ENCODE measurements around the gene GEMIN2.
"Not testable (repeated sequence)": the region's sequence is repeated elsewhere in the genome, so short reads cannot be mapped to it uniquely, and the experiment has no call there.

GEMIN2 gene

GRCh38 chr14:39167797-39168320, 53.7 kb downstream of the GEMIN2 start:
- H3K9ac ChIP-seq (ENCODE audit: low read length); H3K9me3 ChIP-seq (ENCODE audit: control insufficient read depth, insufficient read depth, low read depth, low read length); H3K27me3 ChIP-seq (ENCODE audit: control insufficient read depth, insufficient read depth, low read length); H3K27ac ChIP-seq (ENCODE audit: low read depth, low read length); H3K4me1 ChIP-seq (ENCODE audit: control insufficient read depth, insufficient read depth, low read length); H3K36me3 ChIP-seq (ENCODE audit: control insufficient read depth, insufficient read depth, low read length); H3K4me3 ChIP-seq (ENCODE audit: low read depth, low read length): not testable (repeated sequence)

DNA sequence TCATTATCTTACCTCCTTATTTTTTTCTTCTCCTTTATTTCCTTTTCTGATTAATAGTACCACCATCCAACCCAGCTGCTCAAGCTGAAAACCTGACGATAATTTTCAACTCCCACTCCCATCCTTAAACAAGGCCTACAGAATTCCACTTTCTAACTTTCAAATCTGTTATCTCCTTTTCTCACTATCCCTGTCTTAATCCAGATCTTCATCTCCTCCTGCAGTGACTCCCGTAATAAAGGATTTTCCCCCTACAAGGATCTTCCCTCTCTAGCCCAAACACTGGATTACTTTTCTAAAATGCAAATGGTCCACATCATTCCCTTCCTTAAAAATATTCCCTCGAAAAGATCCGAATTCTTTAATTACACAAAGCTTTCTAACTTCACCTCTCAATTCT, 54.5 kb downstream of the GEMIN2 start:
- peak overlapping the region; percentile 84 for H3K4me3 ChIP-seq (ENCODE audit: low read depth, low read length)

GRCh38 chr14:39169541-39169900, 55.4 kb downstream of the GEMIN2 start:
- Histone ChIP-seq H3K36me3 (ENCODE audit: control insufficient read depth, insufficient read depth, low read length) (no peaks in the 10 kb centered on the region), H3K9me3 (ENCODE audit: control insufficient read depth, insufficient read depth, low read depth, low read length) (no peaks in the 10 kb centered on the region), H3K27me3 (ENCODE audit: control insufficient read depth, insufficient read depth, low read length) (no peaks in the 10 kb centered on the region), H3K4me3 (ENCODE audit: low read depth, low read length) (peak overlapping the region; percentile 84), H3K4me1 (ENCODE audit: control insufficient read depth, insufficient read depth, low read length) (peaks cover 14% of the 10 kb centered on the region), H3K9ac (ENCODE audit: low read length) (peak overlapping the region; percentile 77), H3K27ac (ENCODE audit: low read depth, low read length) (no peak overlapping the region; the same call in 1 of the 2 replicates)

More for the DNA sequence above, 54.5 kb downstream of the GEMIN2 start:
- Histone ChIP-seq H3K27ac (ENCODE audit: low read depth, low read length) (no peak overlapping the region), H3K9me3 (ENCODE audit: control insufficient read depth, insufficient read depth, low read depth, low read length) (no peaks in the 10 kb centered on the region), H3K36me3 (ENCODE audit: control insufficient read depth, insufficient read depth, low read length) (no peaks in the 10 kb centered on the region), H3K27me3 (ENCODE audit: control insufficient read depth, insufficient read depth, low read length) (no peaks in the 10 kb centered on the region), H3K9ac (ENCODE audit: low read length) (no peak overlapping the region), H3K4me1 (ENCODE audit: control insufficient read depth, insufficient read depth, low read length) (peaks cover 10% of the 10 kb centered on the region)

DNA sequence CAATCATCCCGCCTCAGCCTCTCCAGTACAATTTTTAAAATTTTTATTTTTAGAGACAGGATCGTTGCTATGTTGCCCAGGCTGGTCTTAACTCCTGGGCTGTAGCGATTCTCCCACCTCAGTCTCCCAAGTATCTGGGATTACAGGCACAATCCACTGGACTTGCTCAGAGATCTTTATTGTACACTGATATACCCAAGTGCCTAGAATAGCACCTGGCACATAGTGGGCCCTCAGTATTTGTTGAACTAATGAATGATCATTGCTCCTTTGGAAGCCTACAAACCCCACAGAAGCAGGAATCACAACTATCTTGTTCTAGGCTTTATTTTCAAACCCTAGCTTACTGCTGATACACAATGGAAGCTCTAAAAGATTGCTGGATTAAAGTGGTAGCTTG, 59.1 kb downstream of the GEMIN2 start:
- H3K9me3 ChIP-seq (ENCODE audit: control insufficient read depth, insufficient read depth, low read depth, low read length): no peaks in the 10 kb centered on the region
- H3K9ac ChIP-seq (ENCODE audit: low read length): no peak overlapping the region
- H3K4me3 ChIP-seq (ENCODE audit: low read depth, low read length): no peak overlapping the region
- H3K36me3 ChIP-seq (ENCODE audit: control insufficient read depth, insufficient read depth, low read length): peaks cover 29% of the 10 kb centered on the region
- H3K27me3 ChIP-seq (ENCODE audit: control insufficient read depth, insufficient read depth, low read length): no peaks in the 10 kb centered on the region
- no peak overlapping the region for H3K27ac ChIP-seq (ENCODE audit: low read depth, low read length)
- peaks cover 14% of the 10 kb centered on the region for H3K4me1 ChIP-seq (ENCODE audit: control insufficient read depth, insufficient read depth, low read length)

GRCh38 chr14:39174560-39175444, 60.7 kb downstream of the GEMIN2 start, which contains the start of gene PNN:
TSS of gene PNN (plus strand) at chr14:39175254. CDS start at chr14:39175280, 26 bp downstream.
- H3K4me3 ChIP-seq (ENCODE audit: low read depth, low read length): peak within 1 kb of the TSS; percentile 95
- H3K9me3 ChIP-seq (ENCODE audit: control insufficient read depth, insufficient read depth, low read depth, low read length): no peaks in the 10 kb centered on the region
- H3K4me1 ChIP-seq (ENCODE audit: control insufficient read depth, insufficient read depth, low read length): peaks cover 12% of the 10 kb centered on the region
- H3K9ac ChIP-seq (ENCODE audit: low read length): peak within 1 kb of the TSS; percentile 100
- H3K27me3 ChIP-seq (ENCODE audit: control insufficient read depth, insufficient read depth, low read length): no peaks in the 10 kb centered on the region
- peak within 1 kb of the TSS; percentile 97 for H3K27ac ChIP-seq (ENCODE audit: low read depth, low read length)
- H3K36me3 ChIP-seq (ENCODE audit: control insufficient read depth, insufficient read depth, low read length): peaks cover 45% of the 10 kb centered on the region

DNA sequence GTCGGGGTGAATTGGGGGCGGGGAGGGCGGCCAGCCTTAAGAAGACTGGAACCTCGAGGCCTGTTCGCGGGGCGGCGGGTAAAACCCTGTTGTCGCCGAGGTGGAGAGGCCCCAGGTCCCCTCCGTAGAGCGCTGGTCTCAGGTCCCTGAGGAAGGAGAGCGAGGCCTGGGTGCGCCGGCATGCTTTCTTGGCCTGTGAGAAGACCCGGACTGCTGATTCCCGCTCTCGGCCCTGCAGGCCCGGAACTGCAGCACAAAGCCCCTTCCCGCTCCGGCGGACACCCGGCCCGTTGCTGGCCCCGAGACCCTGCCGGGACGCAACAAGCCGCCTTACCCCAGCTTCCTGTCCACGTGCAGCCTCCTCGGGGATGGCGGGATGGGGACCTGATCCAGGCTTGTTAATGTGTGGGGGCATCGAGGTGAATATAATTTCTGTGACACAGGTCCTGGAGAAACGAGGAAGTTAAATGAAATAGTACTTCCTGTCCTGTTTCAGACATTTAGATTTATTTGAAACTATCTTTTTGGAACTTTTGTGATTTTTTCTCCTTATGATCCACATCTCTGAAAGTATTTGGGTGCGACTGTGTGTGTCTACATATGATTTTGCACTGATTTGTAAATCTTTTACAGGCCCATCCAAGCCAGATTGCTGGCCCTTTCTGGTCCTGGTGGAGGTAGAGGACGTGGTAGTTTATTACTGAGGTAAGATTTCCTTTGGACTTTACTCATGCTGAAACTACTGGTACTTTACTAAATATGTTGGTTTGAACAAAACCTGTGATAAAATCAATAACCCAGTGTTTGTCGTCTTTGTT, 61.5 kb downstream of the GEMIN2 start:
- H3K4me3 ChIP-seq (ENCODE audit: low read depth, low read length): peak overlapping the region; percentile 95
- H3K36me3 ChIP-seq (ENCODE audit: control insufficient read depth, insufficient read depth, low read length): peaks cover 53% of the 10 kb centered on the region
- no peaks in the 10 kb centered on the region for H3K9me3 ChIP-seq (ENCODE audit: control insufficient read depth, insufficient read depth, low read depth, low read length)
- no peaks in the 10 kb centered on the region for H3K27me3 ChIP-seq (ENCODE audit: control insufficient read depth, insufficient read depth, low read length)
- H3K9ac ChIP-seq (ENCODE audit: low read length): peak overlapping the region; percentile 100
- H3K4me1 ChIP-seq (ENCODE audit: control insufficient read depth, insufficient read depth, low read length): peaks cover 12% of the 10 kb centered on the region
- peak overlapping the region; percentile 97 for H3K27ac ChIP-seq (ENCODE audit: low read depth, low read length)

GRCh38 chr14:39176263-39177167, 62.4 kb downstream of the GEMIN2 start:
- Histone ChIP-seq H3K4me3 (ENCODE audit: low read depth, low read length) (peak overlapping the region; percentile 95), H3K36me3 (ENCODE audit: control insufficient read depth, insufficient read depth, low read length) (peaks cover 62% of the 10 kb centered on the region), H3K4me1 (ENCODE audit: control insufficient read depth, insufficient read depth, low read length) (peaks cover 4% of the 10 kb centered on the region), H3K9me3 (ENCODE audit: control insufficient read depth, insufficient read depth, low read depth, low read length) (no peaks in the 10 kb centered on the region), H3K27me3 (ENCODE audit: control insufficient read depth, insufficient read depth, low read length) (no peaks in the 10 kb centered on the region), H3K9ac (ENCODE audit: low read length) (peak overlapping the region; percentile 100), H3K27ac (ENCODE audit: low read depth, low read length) (peak overlapping the region; percentile 97)

DNA sequence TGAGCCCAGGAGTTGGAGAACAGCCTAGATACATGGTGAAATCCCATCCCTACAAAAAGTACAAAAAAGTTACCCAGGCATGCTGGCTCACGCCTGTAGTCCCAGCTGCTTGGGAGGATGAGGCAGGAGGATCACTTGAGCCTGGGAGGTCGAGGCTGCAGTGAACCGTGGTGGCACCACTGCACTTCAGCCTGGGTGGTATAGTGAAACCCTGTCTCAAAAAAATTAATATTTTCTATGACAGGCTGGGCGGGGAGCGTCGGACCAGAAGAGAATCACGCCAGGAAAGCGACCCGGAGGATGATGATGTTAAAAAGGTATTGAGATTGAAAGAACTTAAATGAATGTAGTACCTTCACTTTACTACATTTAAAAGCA, 63.0 kb downstream of the GEMIN2 start:
- Histone ChIP-seq H3K4me3 (ENCODE audit: low read depth, low read length) (no peak overlapping the region), H3K36me3 (ENCODE audit: control insufficient read depth, insufficient read depth, low read length) (peaks cover 68% of the 10 kb centered on the region), H3K27ac (ENCODE audit: low read depth, low read length) (no peak overlapping the region), H3K9ac (ENCODE audit: low read length) (no peak overlapping the region), H3K9me3 (ENCODE audit: control insufficient read depth, insufficient read depth, low read depth, low read length) (no peaks in the 10 kb centered on the region), H3K27me3 (ENCODE audit: control insufficient read depth, insufficient read depth, low read length) (no peaks in the 10 kb centered on the region), H3K4me1 (ENCODE audit: control insufficient read depth, insufficient read depth, low read length) (peaks cover 4% of the 10 kb centered on the region)

DNA sequence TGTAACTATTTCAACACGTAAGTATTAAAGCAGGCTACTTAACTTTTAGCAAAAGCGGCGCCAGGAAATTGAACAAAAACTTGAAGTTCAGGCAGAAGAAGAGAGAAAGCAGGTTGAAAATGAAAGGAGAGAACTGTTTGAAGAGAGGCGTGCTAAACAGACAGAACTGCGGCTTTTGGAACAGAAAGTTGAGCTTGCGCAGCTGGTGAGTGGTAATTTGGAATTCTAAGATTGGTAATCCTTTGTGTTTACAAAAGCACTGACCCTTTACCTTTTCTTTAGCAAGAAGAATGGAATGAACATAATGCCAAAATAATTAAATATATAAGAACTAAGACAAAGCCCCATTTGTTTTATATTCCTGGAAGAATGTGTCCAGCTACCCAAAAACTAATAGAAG, 64.9 kb downstream of the GEMIN2 start:
- Histone ChIP-seq H3K9me3 (ENCODE audit: control insufficient read depth, insufficient read depth, low read depth, low read length) (no peaks in the 10 kb centered on the region), H3K27ac (ENCODE audit: low read depth, low read length) (no peak overlapping the region), H3K36me3 (ENCODE audit: control insufficient read depth, insufficient read depth, low read length) (peaks cover 87% of the 10 kb centered on the region), H3K4me3 (ENCODE audit: low read depth, low read length) (no peak overlapping the region), H3K27me3 (ENCODE audit: control insufficient read depth, insufficient read depth, low read length) (no peaks in the 10 kb centered on the region), H3K9ac (ENCODE audit: low read length) (no peak overlapping the region), H3K4me1 (ENCODE audit: control insufficient read depth, insufficient read depth, low read length) (peaks cover 2% of the 10 kb centered on the region)

- H3K9me3 ChIP-seq (ENCODE audit: control insufficient read depth, insufficient read depth, low read depth, low read length): no peaks in the 10 kb centered on the region
- H3K27ac ChIP-seq (ENCODE audit: low read depth, low read length): no peak overlapping the region
- no peak overlapping the region for H3K9ac ChIP-seq (ENCODE audit: low read length)
- H3K36me3 ChIP-seq (ENCODE audit: control insufficient read depth, insufficient read depth, low read length): peaks cover 96% of the 10 kb centered on the region
- H3K4me3 ChIP-seq (ENCODE audit: low read depth, low read length): no peak overlapping the region
- no peaks in the 10 kb centered on the region; the same call in 1 of the 2 replicates for H3K4me1 ChIP-seq (ENCODE audit: control insufficient read depth, insufficient read depth, low read length)
- H3K27me3 ChIP-seq (ENCODE audit: control insufficient read depth, insufficient read depth, low read length): no peaks in the 10 kb centered on the region
Measured at GRCh38 chr14:39180553-39180952, 66.4 kb downstream of the GEMIN2 start.
